Gastroesophageal sphincter (tissue), 3 donors: ENCODE results near the gene CAMSAP1.

ENCODE experiments used
- POLR2A ChIP-seq, 2 donors: fragments of 450-650 bp; IDR thresholded peaks; one replicate each; pipeline ENCODE4 v1.6.1; 2017; ENCODE audit warnings: antibody characterized with exemption in 2 of 2, mild to moderate bottlenecking in 2 of 2, moderate library complexity in 1 of 2
- POLR2AphosphoS5 ChIP-seq: sonication (generic); formaldehyde crosslinking; IDR thresholded peaks from one replicate; pipeline ENCODE4 v1.6.1; 2017; ENCODE audit warnings: antibody characterized with exemption
- TF ChIP-seq, protein P1 (sequence below), 4 experiments: fragments of 200-600 bp in 2 of 4; fragments of 450-650 bp in 2 of 4; sonication (generic) in 1 of 4; IDR thresholded peaks; one replicate each; pipeline ENCODE4 v1.5.1; 2017 to 2019; ENCODE audit warnings: antibody characterized with exemption in 4 of 4, mild to moderate bottlenecking in 2 of 4, moderate library complexity in 2 of 4

DNA sequence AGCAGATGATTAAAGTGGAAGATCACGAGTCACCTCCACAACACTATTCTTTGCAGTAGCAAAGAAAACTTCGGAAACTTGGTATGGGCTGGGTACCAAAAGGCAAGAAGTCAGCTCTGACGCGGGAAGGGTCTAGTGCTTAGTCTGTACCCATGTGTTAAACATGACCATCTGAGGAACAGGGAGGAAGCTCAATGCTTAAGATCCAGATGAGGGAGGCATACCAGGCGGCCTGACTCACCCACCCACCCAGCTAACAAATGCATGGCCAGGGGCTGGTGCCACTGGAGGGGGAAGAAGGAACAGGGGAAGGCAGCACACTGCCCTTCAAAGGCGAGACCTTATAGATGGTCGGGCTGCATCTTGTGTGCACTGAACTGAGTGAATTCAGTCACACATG lies 41.8 kb downstream of the CAMSAP1 start:
- TF ChIP-seq, protein P1, sequence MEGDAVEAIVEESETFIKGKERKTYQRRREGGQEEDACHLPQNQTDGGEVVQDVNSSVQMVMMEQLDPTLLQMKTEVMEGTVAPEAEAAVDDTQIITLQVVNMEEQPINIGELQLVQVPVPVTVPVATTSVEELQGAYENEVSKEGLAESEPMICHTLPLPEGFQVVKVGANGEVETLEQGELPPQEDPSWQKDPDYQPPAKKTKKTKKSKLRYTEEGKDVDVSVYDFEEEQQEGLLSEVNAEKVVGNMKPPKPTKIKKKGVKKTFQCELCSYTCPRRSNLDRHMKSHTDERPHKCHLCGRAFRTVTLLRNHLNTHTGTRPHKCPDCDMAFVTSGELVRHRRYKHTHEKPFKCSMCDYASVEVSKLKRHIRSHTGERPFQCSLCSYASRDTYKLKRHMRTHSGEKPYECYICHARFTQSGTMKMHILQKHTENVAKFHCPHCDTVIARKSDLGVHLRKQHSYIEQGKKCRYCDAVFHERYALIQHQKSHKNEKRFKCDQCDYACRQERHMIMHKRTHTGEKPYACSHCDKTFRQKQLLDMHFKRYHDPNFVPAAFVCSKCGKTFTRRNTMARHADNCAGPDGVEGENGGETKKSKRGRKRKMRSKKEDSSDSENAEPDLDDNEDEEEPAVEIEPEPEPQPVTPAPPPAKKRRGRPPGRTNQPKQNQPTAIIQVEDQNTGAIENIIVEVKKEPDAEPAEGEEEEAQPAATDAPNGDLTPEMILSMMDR (IDR thresholded peaks at IDR 0.05), result no peak
- TF ChIP-seq POLR2A (IDR thresholded peaks at IDR 0.05), result no peak
- TF ChIP-seq POLR2AphosphoS5, result no peak
